Common myeloid progenitor, CD34-positive (primary cell): ENCODE results near the gene COMMD10.

Source experiments
- CTCF ChIA-PET: fragments of 350-600 bp; sonication (Branson Sonifier 250); formaldehyde crosslinking; loops from one replicate; lab custom pipeline; 2021; ENCODE audit warnings: antibody characterized with exemption; lab: Charles Lee
- POLR2A ChIA-PET: fragments of 350-600 bp; sonication (Branson Sonifier 250); formaldehyde crosslinking; loops from one replicate; lab custom pipeline; 2021; ENCODE audit warnings: antibody characterized with exemption; lab: Charles Lee
- DNase-seq, 3 donors: peaks; one replicate each; pipeline versions ENCODE4 v3.0.0 to v3.0.0-alpha.2; 2013
- H3K27ac ChIP-seq, 2 experiments: 1 replicate in 1 of 2; 2 replicates in 1 of 2; pipeline ENCODE4 v1.7.0; 2013; ENCODE audit warnings: inconsistent platforms in 2 of 2, low read length in 2 of 2, mild to moderate bottlenecking in 2 of 2, low read depth in 1 of 2, moderate library complexity in 1 of 2; ENCODE audit not compliant: severe bottlenecking in 2 of 2, insufficient read depth in 1 of 2, poor library complexity in 1 of 2
- H3K27me3 ChIP-seq, 5 experiments: replicated peaks in 2 of 5; 1 replicate in 3 of 5; 2 replicates in 2 of 5; pipeline versions ENCODE4 v1.6.1 to v1.7.0; 2013; ENCODE audit warnings: low read length in 4 of 5, mild to moderate bottlenecking in 2 of 5, moderate library complexity in 2 of 5, inconsistent platforms in 1 of 5; ENCODE audit not compliant: insufficient read depth in 5 of 5, control insufficient read depth in 4 of 5
- H3K36me3 ChIP-seq, 4 experiments: 1 replicate in 2 of 4; 2 replicates in 2 of 4; pipeline versions ENCODE4 v1.6.1 to v1.7.0; 2013; ENCODE audit warnings: low read length in 3 of 4, control low read depth in 1 of 4, mild to moderate bottlenecking in 1 of 4; ENCODE audit not compliant: control insufficient read depth in 4 of 4, insufficient read depth in 4 of 4
- H3K4me1 ChIP-seq, 4 experiments: 1 replicate in 3 of 4; 2 replicates in 1 of 4; pipeline versions ENCODE4 v1.6.1 to v1.7.1; 2013; ENCODE audit warnings: low read length in 3 of 4, mild to moderate bottlenecking in 3 of 4, control low read depth in 1 of 4, inconsistent platforms in 1 of 4, moderate library complexity in 1 of 4; ENCODE audit not compliant: control insufficient read depth in 4 of 4, insufficient read depth in 4 of 4; ENCODE audit errors: control extremely low read depth in 1 of 4
- H3K4me3 ChIP-seq, 7 experiments: 1 replicate in 4 of 7; 2 replicates in 3 of 7; pipeline versions ENCODE4 v1.5.1 to v1.7.0; 2013; ENCODE audit warnings: mild to moderate bottlenecking in 7 of 7, low read length in 6 of 7, moderate library complexity in 6 of 7, inconsistent platforms in 2 of 7, low read depth in 2 of 7, control low read depth in 1 of 7; ENCODE audit not compliant: insufficient read depth in 4 of 7, control insufficient read depth in 1 of 7; ENCODE audit errors: extremely low read depth in 1 of 7
- H3K9me3 ChIP-seq, 5 experiments: 1 replicate in 4 of 5; 2 replicates in 1 of 5; pipeline versions ENCODE4 v1.6.1 to v1.7.1; 2013; ENCODE audit warnings: low read length in 4 of 5, mild to moderate bottlenecking in 2 of 5, inconsistent platforms in 1 of 5, low read depth in 1 of 5, moderate library complexity in 1 of 5; ENCODE audit not compliant: control insufficient read depth in 4 of 5, insufficient read depth in 2 of 5; ENCODE audit errors: control extremely low read depth in 1 of 5
- WGBS: methylation state at CpG from one replicate; pipeline ENCODE4 v1.1.5; 2013; ENCODE audit not compliant: insufficient coverage; 5-methylcytosine and 5-hydroxymethylcytosine counted together

The COMMD10 gene

DNA sequence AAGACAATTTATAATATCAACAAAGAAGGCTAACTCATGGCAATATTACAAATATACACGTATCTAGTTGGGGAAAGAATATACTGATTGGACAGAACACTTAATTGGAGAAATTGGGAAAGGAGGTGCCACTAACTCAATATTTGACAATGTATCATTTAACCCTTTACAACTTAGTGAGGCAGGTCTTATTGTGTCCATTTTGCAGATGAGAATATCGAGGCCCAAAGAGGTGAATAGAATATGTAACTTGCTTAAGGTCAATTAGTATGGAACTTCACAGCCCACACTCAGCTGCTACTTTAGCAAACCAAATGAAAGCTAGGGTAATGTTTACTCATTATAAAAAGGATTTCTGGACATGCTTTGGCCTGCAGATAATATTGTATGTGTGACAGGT lies 46.2 kb downstream of the COMMD10 start:
- H3K4me1 ChIP-seq, result peaks cover 0 to 5% (median 0%) of the 10 kb centered on the region in 4 experiments
- no peaks in the 10 kb centered on the region for H3K9me3 ChIP-seq
- peaks cover 0 to 3% (median 0%) of the 10 kb centered on the region in 4 experiments for H3K36me3 ChIP-seq
- ChIA-PET CTCF (no interaction called here), POLR2A (interaction anchor here (0.6 kb wide), 1 partner anchor 344 kb away, joined by 3 read pairs; no protein-coding TSS in a partner anchor)
- no CpG with 5 or more reads among the region's 2 CpGs for whole genome bisulfite sequencing
- no peak overlapping the region for H3K4me3 ChIP-seq
- no peaks in the 10 kb centered on the region for H3K27me3 ChIP-seq
- H3K27ac ChIP-seq, result no peak overlapping the region
- no peak for DNase-seq

DNA sequence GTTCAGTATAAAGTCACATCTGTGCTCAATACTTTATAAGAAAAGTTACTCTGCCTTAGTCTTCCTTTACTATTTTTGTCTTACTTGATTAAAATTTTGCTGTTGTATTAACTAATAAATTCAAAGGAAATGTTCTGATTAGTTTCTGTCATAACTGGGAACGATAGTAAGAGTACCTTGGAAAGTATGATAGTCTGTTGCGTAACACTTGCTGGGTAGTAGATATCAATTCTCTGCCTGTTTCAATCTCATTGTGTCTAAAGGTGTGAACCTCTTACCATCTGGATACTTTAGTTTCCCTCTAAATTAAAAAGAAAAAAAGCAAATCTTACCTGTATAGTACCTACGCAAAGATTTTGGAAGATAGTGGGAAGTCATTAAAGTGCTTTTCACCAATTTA lies 48.5 kb downstream of the COMMD10 start:
- no peak overlapping the region for H3K27ac ChIP-seq
- peaks cover 0 to 5% (median 0%) of the 10 kb centered on the region in 4 experiments for H3K4me1 ChIP-seq
- DNase-seq, result no peak
- no CpG with 5 or more reads among the region's 3 CpGs for WGBS
- peaks cover 0 to 3% (median 0%) of the 10 kb centered on the region in 4 experiments for H3K36me3 ChIP-seq
- no peaks in the 10 kb centered on the region for H3K9me3 ChIP-seq
- CTCF ChIA-PET, result no interaction called here
- no peak overlapping the region for H3K4me3 ChIP-seq
- POLR2A ChIA-PET, result no interaction called here
- no peaks in the 10 kb centered on the region for H3K27me3 ChIP-seq

DNA sequence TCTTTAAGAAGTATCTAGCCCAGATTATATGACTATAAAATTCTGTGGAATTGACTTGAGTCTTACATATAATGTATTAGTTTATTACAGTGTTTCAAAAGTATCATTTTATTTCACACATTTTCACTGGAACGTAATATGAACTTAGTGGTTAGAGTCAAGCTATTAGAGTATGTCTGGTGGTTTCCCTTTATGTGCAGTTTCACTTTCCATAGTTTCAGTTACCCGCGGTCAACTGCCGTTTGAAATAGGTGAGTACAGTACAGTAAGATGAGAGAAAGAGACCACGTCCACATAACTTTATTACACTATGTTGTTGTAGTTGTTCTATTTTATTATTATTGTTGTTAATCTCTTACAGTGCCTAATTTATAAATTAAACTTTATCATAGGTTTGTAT lies 50.5 kb downstream of the COMMD10 start:
- no CpG with 5 or more reads among the region's 5 CpGs for WGBS
- Histone ChIP-seq H3K4me1 (peaks cover 0 to 5% (median 0%) of the 10 kb centered on the region in 4 experiments), H3K9me3 (no peaks in the 10 kb centered on the region), H3K27ac (no peak overlapping the region), H3K36me3 (peaks cover 0 to 3% (median 0%) of the 10 kb centered on the region in 4 experiments), H3K27me3 (no peaks in the 10 kb centered on the region), H3K4me3 (no peak overlapping the region)
- CTCF ChIA-PET, result interaction anchor here (1.3 to 3.6 kb wide), 2 partner anchors 363 to 441 kb away, joined by 3 to 36 read pairs; no protein-coding TSS in a partner anchor
- peak; percentile 11 to 73 (median 67) for DNase-seq
- POLR2A ChIA-PET, result interaction anchor here (1.0 kb wide), 1 partner anchor 51 kb away, joined by 3 read pairs; the partner anchor contains the start of gene COMMD10

DNA sequence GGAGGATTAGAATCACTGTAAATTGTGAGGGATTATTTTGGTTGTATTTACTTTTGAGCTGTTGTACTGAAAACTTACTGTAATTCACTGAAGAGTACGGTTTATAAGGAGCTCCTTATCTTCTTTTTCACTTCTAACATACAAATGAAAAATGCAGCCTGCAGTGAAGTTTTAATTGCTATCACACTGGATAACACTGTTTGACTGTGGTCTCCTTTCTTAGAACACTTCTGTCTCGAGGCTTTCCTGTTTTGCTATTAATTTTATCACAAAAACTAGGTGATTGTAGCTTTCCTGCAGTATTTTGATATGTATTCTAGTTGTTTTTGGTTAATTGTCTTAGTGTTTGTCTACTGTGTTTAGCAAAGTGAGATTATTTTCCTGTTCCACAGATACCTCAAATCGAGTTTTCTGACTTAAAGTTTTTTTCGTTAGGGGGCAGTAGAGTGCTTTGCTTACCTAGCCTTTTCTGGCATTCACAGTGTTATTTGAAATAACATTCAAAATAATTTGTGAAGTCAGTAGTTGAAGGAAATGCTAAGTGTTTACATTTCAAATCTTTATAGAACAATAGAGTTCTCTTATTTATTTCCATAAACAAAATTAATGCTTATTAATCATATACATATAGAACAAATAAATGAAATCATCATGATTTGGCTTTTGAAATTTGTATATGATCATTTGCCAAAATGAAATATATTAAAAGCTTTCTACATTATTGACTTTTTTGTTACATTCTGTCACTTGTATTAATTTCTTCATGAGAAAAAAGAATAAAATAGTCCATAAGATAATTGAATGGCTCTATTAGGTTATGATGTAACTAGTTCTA lies 52.9 kb downstream of the COMMD10 start:
- peaks cover 0 to 3% (median 0%) of the 10 kb centered on the region in 4 experiments for H3K36me3 ChIP-seq
- no peak overlapping the region for H3K4me3 ChIP-seq
- no peaks in the 10 kb centered on the region for H3K9me3 ChIP-seq
- H3K27ac ChIP-seq, result no peak overlapping the region
- DNase-seq, result peak; percentile 57 to 75 (median 72)
- ChIA-PET CTCF (interaction anchor here (0.7 to 3.6 kb wide), 12 partner anchors 16 to 817 kb away, joined by 3 to 36 read pairs (median 3); no protein-coding TSS in a partner anchor), POLR2A (no interaction called here)
- H3K4me1 ChIP-seq, result peaks cover 0 to 5% (median 0%) of the 10 kb centered on the region in 4 experiments
- no CpG with 5 or more reads among the region's 4 CpGs for WGBS
- no peaks in the 10 kb centered on the region for H3K27me3 ChIP-seq

DNA sequence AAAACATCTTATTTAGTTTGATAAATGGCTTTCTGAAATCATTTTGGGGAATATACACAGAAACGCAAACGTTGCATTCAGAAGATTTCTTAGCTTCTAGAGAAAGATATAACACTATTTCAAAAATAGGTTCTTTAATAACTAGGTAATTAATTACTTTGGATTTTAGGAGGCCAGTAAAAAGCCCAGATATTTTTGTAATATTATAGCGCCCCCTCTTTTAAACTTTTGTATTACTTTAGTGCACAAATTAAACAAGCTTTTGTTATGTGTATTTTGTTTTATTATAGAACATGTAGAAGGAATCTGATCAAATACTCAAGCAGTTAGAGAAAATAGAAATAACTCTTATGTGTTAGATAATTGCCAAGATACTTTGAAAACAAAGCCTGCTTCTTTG lies 57.7 kb downstream of the COMMD10 start:
- Histone ChIP-seq H3K4me1 (no peaks in the 10 kb centered on the region), H3K9me3 (no peaks in the 10 kb centered on the region), H3K27ac (no peak overlapping the region), H3K4me3 (no peak overlapping the region), H3K27me3 (no peaks in the 10 kb centered on the region), H3K36me3 (peaks cover 0 to 5% (median under 1%) of the 10 kb centered on the region in 4 experiments)
- ChIA-PET CTCF (no interaction called here), POLR2A (no interaction called here)
- WGBS, result no CpG with 5 or more reads among the region's 3 CpGs
- no peak for DNase-seq

DNA sequence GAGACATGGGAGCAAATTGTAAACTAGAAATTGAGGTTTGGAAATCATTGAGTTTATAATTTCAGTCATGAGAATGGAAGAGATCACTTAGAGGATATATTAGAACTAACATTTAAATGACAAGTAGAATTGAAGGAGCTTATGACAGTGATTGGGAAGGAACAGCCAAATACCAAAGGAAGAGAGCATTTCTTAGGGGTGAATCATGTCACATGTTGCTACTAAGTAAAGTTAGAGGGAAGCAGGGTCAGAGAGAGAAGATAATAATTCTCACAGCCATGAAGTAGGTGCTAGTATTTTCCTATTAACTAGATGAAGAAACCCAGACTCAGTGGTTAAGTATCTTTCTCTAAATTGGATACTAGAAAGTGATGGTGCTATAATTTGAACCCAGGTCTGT lies 59.3 kb downstream of the COMMD10 start:
- H3K4me1 ChIP-seq, result no peaks in the 10 kb centered on the region
- POLR2A ChIA-PET, result no interaction called here
- CTCF ChIA-PET, result no interaction called here
- peaks cover 0 to 5% (median under 1%) of the 10 kb centered on the region in 4 experiments for H3K36me3 ChIP-seq
- no peaks in the 10 kb centered on the region for H3K9me3 ChIP-seq
- H3K27ac ChIP-seq, result no peak overlapping the region
- H3K4me3 ChIP-seq, result no peak overlapping the region
- H3K27me3 ChIP-seq, result no peaks in the 10 kb centered on the region
- no peak for DNase-seq

DNA sequence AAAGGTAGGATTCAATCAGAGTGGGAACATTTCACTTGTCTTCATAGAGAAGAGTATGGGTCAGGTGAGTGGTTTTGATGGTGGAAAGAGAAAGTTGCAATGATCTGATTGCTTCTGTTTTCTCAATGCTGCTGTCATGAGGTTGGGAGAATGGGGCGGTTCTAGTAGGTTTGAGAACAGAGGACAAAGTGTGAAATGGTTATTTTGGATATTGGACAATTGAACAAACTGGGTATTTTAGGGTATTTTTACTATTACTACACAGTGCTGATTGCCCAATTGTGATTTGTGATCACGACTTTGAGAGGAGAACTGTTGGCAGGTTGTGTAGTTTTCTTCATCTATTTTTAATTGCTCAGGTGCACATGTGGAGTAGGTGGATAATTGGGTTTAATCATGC lies 60.2 kb downstream of the COMMD10 start:
- 100% methylated on average over 2 of the region's 2 CpGs for WGBS
- Histone ChIP-seq H3K27ac (no peak overlapping the region), H3K36me3 (peaks cover 0 to 5% (median under 1%) of the 10 kb centered on the region in 4 experiments), H3K4me1 (no peaks in the 10 kb centered on the region), H3K27me3 (no peaks in the 10 kb centered on the region), H3K4me3 (no peak overlapping the region), H3K9me3 (no peaks in the 10 kb centered on the region)
- ChIA-PET CTCF (no interaction called here), POLR2A (no interaction called here)
- DNase-seq, result no peak
